Adipocyte (in vitro differentiated cells): ENCODE measurements around the gene TUBB1.

Source experiments
- DNase-seq: peaks from one replicate; pipeline ENCODE4 v3.0.0-alpha.2; 2015; ENCODE audit warnings: low read depth
- H3K27me3 ChIP-seq: replicated peaks from 2 replicates; pipeline ENCODE4 v1.7.0; 2013; ENCODE audit warnings: mild to moderate bottlenecking, low read length, moderate library complexity; ENCODE audit not compliant: control insufficient read depth, insufficient read depth
- H3K36me3 ChIP-seq: 2 replicates; pipeline ENCODE4 v1.7.0; 2013; ENCODE audit warnings: low read length, mild to moderate bottlenecking, moderate library complexity; ENCODE audit not compliant: control insufficient read depth, insufficient read depth, severe bottlenecking
- H3K4me1 ChIP-seq: 2 replicates; pipeline ENCODE4 v1.7.0; 2013; ENCODE audit warnings: mild to moderate bottlenecking, low read length, moderate library complexity; ENCODE audit not compliant: control insufficient read depth, insufficient read depth
- H3K4me3 ChIP-seq: 2 replicates; pipeline ENCODE4 v1.7.0; 2013; ENCODE audit warnings: mild to moderate bottlenecking, low read length, moderate library complexity
- H3K9ac ChIP-seq: 2 replicates; pipeline ENCODE4 v1.7.0; 2013; ENCODE audit warnings: mild to moderate bottlenecking, low read length, moderate library complexity
- H3K9me3 ChIP-seq: 2 replicates; pipeline ENCODE4 v1.7.0; 2013; ENCODE audit warnings: mild to moderate bottlenecking, low read length, moderate library complexity; ENCODE audit not compliant: control insufficient read depth

The TUBB1 gene

DNA sequence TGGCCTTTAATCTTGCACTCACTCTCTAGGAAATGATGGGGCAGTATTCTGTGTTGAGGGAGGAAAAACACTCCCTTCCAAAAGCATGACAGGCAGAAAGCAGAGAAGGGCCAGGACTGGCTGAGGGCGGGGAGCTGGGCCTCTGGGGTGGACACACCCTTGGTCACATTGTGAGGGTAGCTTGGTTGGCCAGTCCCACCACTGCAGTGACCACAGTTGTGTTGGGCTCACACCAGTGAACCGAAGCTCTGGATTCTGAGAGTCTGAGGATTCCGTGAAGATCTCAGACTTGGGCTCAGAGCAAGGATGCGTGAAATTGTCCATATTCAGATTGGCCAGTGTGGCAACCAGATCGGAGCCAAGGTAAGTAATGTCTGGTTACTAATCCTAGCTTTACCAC lies at the start of gene TUBB1:
Gene TUBB1, plus strand, starts transcription at position 213 of the 400 bp plus-strand sequence. Its CDS starts 94 bp downstream, at position 307.
- Histone ChIP-seq H3K4me3 (no peak within 1 kb of the TSS), H3K27me3 (no peaks in the 10 kb centered on the region), H3K9ac (no peak within 1 kb of the TSS), H3K4me1 (peaks cover 9% of the 10 kb centered on the region), H3K36me3 (peaks cover 23% of the 10 kb centered on the region), H3K9me3 (no peaks in the 10 kb centered on the region)
- no peak for DNase-seq

DNA sequence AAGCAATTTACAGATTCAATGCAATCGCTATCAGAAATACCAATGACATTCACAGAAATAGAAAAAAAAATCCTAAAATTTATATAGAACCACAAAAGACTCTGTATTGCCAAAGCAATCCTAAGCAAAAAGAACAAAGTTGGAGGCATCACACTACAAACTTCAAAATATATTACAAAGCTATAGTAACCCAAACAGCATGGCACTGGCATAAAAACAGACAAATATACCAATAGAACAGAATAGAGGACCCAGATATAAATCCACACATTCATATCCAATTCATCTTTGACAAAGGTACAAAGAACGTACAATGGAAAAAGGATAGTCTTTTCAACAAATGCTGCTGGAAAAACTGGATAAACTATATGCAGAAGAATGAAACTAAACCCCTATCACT lies 49.8 kb upstream of the TUBB1 start:
- no peak overlapping the region for H3K4me3 ChIP-seq
- H3K9me3 ChIP-seq: peaks cover 16% of the 10 kb centered on the region
- H3K9ac ChIP-seq: no peak overlapping the region
- no peaks in the 10 kb centered on the region for H3K4me1 ChIP-seq
- H3K27me3 ChIP-seq: peaks cover 6% of the 10 kb centered on the region
- no peaks in the 10 kb centered on the region for H3K36me3 ChIP-seq
- DNase-seq: no peak

DNA sequence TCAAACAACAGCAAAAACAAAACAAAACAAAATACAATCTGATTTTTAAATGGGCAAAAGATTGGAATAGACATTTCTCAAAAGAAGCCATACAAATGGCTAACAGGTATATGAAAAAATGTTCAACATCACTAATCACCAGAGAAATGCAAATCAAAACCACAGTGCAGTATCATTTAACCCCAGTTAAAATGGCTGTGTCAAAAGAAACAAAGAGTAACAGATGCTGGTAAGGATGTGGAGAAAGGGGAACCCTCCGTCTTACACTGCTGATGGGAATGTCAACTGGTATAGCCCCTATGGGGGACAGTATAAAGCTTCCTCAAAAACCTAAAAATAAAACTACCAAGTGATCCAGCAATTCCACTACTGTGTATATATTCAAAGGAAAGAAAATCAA lies 49.1 kb upstream of the TUBB1 start:
- H3K9me3 ChIP-seq: peaks cover 20% of the 10 kb centered on the region
- no peak overlapping the region for H3K4me3 ChIP-seq
- no peaks in the 10 kb centered on the region for H3K4me1 ChIP-seq
- no peak overlapping the region for H3K9ac ChIP-seq
- DNase-seq: no peak
- no peaks in the 10 kb centered on the region for H3K36me3 ChIP-seq
- peaks cover 6% of the 10 kb centered on the region for H3K27me3 ChIP-seq

DNA sequence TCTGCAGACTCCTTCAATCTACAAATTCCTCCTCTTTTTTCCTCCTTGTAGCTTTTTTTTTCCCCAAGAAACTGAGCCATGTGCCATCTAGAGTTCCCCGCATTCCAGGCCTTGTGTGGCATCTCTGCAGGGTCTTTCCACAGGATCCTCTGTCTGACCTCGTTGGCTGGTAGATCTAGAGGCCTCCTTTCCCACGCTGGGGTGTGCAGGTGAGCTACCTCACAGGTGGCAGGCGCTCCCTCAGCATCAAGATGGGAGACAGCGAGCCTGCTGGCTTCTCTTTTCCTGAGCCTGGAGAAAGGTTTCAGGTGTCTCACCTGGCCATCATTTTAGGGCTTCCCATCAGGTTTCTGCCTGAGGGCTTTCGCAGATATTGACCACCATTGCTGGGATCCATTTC lies 47.8 kb upstream of the TUBB1 start:
- Histone ChIP-seq H3K4me1 (no peaks in the 10 kb centered on the region), H3K9ac (no peak overlapping the region), H3K27me3 (no peaks in the 10 kb centered on the region), H3K9me3 (peaks cover 32% of the 10 kb centered on the region), H3K36me3 (no peaks in the 10 kb centered on the region), H3K4me3 (no peak overlapping the region)
- DNase-seq: no peak

DNA sequence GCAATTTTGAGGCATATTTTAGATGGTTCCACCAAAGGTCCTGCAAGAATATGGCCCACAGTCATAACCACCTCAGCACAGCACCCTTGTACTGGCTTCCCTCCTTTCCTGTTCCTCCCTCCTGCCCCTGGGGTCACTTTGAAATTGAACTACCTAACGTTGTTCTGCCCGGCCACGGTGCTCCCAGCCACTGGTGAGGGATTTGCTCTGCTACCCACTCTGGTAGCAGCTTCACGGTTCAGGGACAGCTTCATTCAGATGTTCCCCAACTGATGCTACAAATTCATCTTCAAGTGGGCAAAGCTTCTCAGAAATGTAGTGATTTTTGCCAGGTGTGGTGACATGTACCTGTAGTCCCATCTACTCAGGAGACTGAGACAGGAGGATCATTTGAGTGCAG lies 46.0 kb upstream of the TUBB1 start:
- no peak for DNase-seq
- no peaks in the 10 kb centered on the region for H3K4me1 ChIP-seq

DNA sequence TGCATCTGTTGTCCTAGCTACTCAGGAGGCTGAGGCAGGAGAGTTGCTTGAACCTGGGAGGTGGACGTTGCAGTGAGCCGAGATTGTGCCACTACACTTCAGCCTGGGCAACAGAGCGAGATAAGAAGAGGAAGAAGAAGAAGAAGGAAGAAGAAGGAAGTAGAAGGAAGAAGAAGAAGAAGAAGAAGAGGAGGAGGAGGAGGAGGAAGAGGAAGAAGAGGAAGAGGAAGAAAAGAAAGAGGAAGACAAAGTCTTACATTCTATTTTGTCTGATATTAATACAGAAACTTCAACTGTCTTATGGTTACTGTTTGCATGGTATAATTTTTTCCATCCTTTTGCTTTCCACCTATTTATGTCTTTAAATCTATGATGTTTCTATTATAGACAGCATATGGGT lies 45.4 kb upstream of the TUBB1 start:
- Histone ChIP-seq H3K4me1 (no peaks in the 10 kb centered on the region), H3K4me3 (no peak overlapping the region), H3K9me3 (peaks cover 32% of the 10 kb centered on the region), H3K9ac (no peak overlapping the region), H3K36me3 (no peaks in the 10 kb centered on the region), H3K27me3 (no peaks in the 10 kb centered on the region)
- DNase-seq: no peak

More for the DNA sequence above, 46.0 kb upstream of the TUBB1 start:
- no peak overlapping the region for H3K9ac ChIP-seq
- H3K27me3 ChIP-seq: no peaks in the 10 kb centered on the region
- H3K9me3 ChIP-seq: peaks cover 35% of the 10 kb centered on the region
- H3K36me3 ChIP-seq: no peaks in the 10 kb centered on the region
- no peak overlapping the region for H3K4me3 ChIP-seq

DNA sequence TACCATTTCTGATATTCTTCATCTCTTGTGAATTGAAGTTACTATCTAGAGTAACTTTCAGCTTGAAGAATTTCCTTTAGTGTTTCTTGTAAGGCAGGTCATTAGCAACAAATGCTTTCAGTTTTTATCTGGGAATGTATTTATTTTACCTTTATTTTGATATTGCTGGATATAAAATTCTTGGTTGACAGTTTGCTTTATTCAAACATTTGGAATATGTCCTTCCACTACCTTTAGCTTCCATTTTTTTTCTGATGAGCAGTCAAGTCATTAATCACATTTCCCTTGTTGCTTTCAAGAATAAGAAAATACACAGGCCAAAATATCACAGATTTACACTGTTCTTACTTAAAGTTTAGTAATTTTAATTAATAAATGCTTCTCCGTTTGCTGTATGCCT lies 43.9 kb upstream of the TUBB1 start:
- peaks cover 18% of the 10 kb centered on the region for H3K9me3 ChIP-seq
- no peaks in the 10 kb centered on the region for H3K4me1 ChIP-seq
- no peak overlapping the region for H3K4me3 ChIP-seq
- DNase-seq: no peak
- no peaks in the 10 kb centered on the region for H3K36me3 ChIP-seq
- H3K9ac ChIP-seq: no peak overlapping the region
- H3K27me3 ChIP-seq: no peaks in the 10 kb centered on the region

DNA sequence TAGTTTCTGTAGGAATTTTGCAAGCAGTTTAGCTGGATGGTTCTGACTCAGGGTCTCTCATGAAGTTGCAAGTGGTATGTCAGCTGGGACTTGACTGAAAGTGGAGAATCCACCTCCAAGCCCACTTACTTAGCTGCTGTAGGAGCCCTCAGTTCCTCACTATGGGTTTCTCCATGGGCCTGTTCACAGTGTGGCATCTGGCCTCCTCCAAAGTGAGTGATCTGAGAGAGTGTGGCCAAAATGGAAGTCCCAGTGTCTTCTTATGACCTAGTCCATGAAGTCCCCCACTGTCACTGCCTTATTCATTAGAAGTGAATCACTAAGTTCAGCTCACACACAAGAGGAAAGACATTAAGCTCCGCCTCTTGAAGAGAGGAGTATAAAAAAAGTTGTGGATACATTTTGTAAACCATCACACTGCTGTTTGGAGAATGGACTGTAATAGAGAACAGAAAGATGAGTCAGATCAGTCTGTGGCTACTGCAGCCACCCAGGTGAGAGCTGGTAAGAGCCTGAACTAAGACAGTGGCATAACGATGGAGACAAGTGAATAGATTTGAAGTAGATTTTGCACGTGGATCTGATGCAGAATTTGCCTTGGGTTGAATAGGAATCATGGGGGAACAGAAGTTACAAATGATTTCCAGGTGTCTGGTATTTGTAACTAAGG lies 43.0 kb upstream of the TUBB1 start:
- DNase-seq: no peak
- Histone ChIP-seq H3K9me3 (peaks cover 18% of the 10 kb centered on the region), H3K4me1 (peaks cover 4% of the 10 kb centered on the region), H3K36me3 (no peaks in the 10 kb centered on the region), H3K4me3 (no peak overlapping the region), H3K27me3 (no peaks in the 10 kb centered on the region), H3K9ac (no peak overlapping the region)

DNA sequence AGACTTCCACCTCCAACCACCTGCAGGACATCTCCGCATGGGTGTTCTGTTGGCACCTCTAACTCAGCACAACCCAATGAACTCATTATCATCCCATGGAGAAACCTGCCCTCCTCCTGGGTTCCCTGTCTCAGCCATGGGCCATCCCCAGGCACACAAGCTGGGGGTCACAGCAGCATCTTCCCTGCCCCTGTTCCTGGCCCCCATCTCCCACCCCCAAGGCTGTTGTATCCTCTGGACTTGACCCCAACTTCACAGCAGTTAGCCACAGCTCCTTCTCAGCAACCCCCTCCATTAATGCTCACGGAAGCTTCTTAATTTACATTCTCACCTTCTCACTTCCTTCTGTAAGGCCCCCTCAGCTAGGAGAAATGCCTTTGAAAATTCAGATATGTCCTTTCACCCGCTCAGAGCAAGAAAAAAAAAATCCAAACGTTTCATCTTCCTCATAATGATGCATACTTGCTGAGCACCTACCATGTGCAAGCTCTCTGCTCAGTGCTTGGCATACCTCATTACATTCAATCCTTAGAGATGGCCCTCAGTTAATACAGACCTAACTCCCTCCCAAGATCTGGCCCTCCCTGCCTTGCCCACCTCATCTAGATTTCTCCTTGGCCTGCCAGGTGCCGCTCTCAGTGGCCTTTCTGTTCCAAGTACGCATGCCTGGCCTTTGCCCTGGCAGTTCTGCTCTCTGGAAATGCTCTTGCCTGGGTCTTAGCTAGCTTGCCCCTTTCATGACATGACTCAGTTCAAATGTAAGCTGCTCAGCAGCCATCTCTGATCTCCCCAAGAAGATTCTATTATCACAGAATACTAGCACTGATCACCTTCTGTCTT lies 40.7 kb upstream of the TUBB1 start:
- Histone ChIP-seq H3K9ac (no peak overlapping the region), H3K4me3 (no peak overlapping the region), H3K27me3 (no peaks in the 10 kb centered on the region), H3K36me3 (no peaks in the 10 kb centered on the region), H3K4me1 (peaks cover 13% of the 10 kb centered on the region), H3K9me3 (peaks cover 18% of the 10 kb centered on the region)
- no peak for DNase-seq

DNA sequence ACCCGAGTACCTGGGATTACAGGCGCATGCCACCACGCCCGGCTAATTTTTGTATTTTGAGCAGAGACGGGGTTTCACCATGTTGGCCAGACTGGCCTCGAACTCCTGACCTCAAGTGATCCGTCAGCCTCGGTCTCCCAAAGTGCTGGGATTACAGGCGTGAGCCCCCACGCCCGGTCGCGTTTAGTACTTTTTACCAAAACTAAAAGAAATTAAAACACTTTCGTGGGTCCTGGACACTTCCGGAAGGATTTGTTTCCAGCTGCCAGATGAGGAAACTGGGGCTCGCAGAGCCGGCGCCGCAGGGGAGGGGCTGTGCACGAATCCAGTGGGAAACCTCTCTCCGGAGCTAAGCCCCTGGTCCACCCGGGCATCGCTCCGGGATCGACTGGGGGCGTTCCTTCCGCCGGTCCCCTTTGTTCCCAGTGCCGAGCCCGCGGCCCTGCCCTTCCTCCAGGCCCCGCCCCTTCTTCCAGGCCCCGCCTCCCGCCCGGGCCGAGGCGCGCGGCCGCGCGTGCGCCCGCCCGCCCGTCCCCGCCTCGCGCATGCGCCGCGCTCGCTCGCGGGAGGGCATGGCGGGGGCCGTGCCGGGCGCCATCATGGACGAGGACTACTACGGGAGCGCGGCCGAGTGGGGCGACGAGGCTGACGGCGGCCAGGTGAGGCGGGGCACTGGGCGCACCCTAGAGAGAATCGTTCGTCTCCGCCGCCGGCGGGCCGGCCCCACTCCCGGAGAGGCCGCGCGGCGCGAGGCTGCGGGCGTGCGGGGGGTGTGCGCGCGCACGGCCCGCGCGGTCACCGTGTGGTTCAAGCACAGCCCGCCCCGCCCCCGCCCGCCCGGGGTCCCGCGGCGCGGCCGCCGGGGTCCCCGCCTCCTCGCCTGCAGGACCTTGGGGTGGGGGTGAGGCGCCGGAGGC lies 38.3 kb upstream of the TUBB1 start, which contains the start of gene NELFCD:
Gene NELFCD, plus strand, starts transcription at position 546 of the 917 bp plus-strand sequence. Its CDS starts 54 bp downstream, at position 600.
- H3K9ac ChIP-seq: peak within 1 kb of the TSS; percentile 90
- H3K9me3 ChIP-seq: peaks cover 7% of the 10 kb centered on the region
- peaks cover 33% of the 10 kb centered on the region for H3K4me1 ChIP-seq
- no peaks in the 10 kb centered on the region for H3K36me3 ChIP-seq
- H3K27me3 ChIP-seq: no peaks in the 10 kb centered on the region
- peak; percentile 96 for DNase-seq
- H3K4me3 ChIP-seq: peak within 1 kb of the TSS; percentile 94
